GM19193 (cell line): Measurements from ENCODE around the gene FTO.

Experiments
- POLR2A ChIP-seq: IDR thresholded peaks from 4 replicates; pipeline ENCODE4 v1.6.1; 2011; ENCODE audit not compliant: insufficient read depth, insufficient read length; ENCODE audit errors: extremely low read depth

FTO gene

GRCh38 chr16:54194334-54194743 lies 490.4 kb downstream of the FTO start:
- TF ChIP-seq POLR2A: no peak

- TF ChIP-seq POLR2A: no peak
Observed at GRCh38 chr16:54197758-54198157, 493.8 kb downstream of the FTO start.

GRCh38 chr16:54199487-54200160 lies 495.7 kb downstream of the FTO start:
- no peak for TF ChIP-seq POLR2A

- TF ChIP-seq POLR2A: no peak
Observed at GRCh38 chr16:54200161-54200534, 496.2 kb downstream of the FTO start.

- TF ChIP-seq POLR2A: no peak
Observed at GRCh38 chr16:54200720-54201119, 496.8 kb downstream of the FTO start.

GRCh38 chr16:54201200-54201599 lies 497.2 kb downstream of the FTO start:
- TF ChIP-seq POLR2A: no peak
